ENCODE data around the gene OR3A3. TPM values are rescaled to one million over a fixed set of nuclear protein-coding genes. Genes with fewer than 3 reads are reported as not detected.
"Not testable (repeated sequence)": the region's sequence is repeated elsewhere in the genome, so short reads cannot be mapped to it uniquely, and the experiment has no call there.

OR3A3 gene
- total and polyA plus RNA-seq, 8 donors = not detected

GRCh38 chr17:3415610-3416009, 4.4 kb downstream of the OR3A3 start:
- no peak for DNase-seq
- Histone ChIP-seq H3K27ac (no peak overlapping the region), H3K9me3 (no peaks in the 10 kb centered on the region), H3K36me3 (no peaks in the 10 kb centered on the region), H3K27me3 (no peaks in the 10 kb centered on the region), H3K4me3 (no peak overlapping the region), H3K4me1 (no peaks in the 10 kb centered on the region)
- TF ChIP-seq CTCF (IDR thresholded peaks at IDR 0.05) = no peak
- no peak for ATAC-seq
- intact Hi-C loops (cut with DNase I) = no loop called here
- FAIRE-seq = no peak
- WGBS, 2 donors = 67 to 82% methylated on average over 5 of the region's 5 CpGs

- Histone ChIP-seq H3K9me3 (no peaks in the 10 kb centered on the region), H3K4me3 (no peak overlapping the region), H3K27me3 (no peaks in the 10 kb centered on the region), H3K36me3 (no peaks in the 10 kb centered on the region), H3K27ac (no peak overlapping the region), H3K4me1 (no peaks in the 10 kb centered on the region)
- ATAC-seq (no peak), FAIRE-seq (no peak), DNase-seq (no peak)
- TF ChIP-seq CTCF (IDR thresholded peaks at IDR 0.05) = no peak
- 32 to 36% methylated on average over 2 of the region's 2 CpGs for WGBS, 2 donors
- intact Hi-C loops (cut with DNase I) = no loop called here
Measured at GRCh38 chr17:3418222-3418621, 7.1 kb downstream of the OR3A3 start.

- WGBS, 2 donors = 32 to 35% methylated on average over 7 of the region's 7 CpGs
Measured at GRCh38 chr17:3433215-3433614, 22.0 kb downstream of the OR3A3 start.

GRCh38 chr17:3433741-3434140, 22.6 kb downstream of the OR3A3 start, which contains the start of gene OR1E2:
Gene OR1E2, minus strand, starts transcription at chr17:3433841. Its CDS starts 0 bp downstream, at chr17:3433841.
- no peak within 1 kb of the TSS for H3K4me3 ChIP-seq
- WGBS, 2 donors = 44 to 59% methylated on average over 3 of the region's 3 CpGs
- FAIRE-seq = no peak
- H3K4me1 ChIP-seq = no peaks in the 10 kb centered on the region
- H3K9me3 ChIP-seq = no peaks in the 10 kb centered on the region
- ATAC-seq = no peak
- no peak for TF ChIP-seq CTCF (IDR thresholded peaks at IDR 0.05)
- H3K27ac ChIP-seq = no peak within 1 kb of the TSS
- H3K27me3 ChIP-seq = no peaks in the 10 kb centered on the region
- no peak for DNase-seq
- H3K36me3 ChIP-seq = no peaks in the 10 kb centered on the region
- intact Hi-C loops (cut with DNase I) = no loop called here

More at GRCh38 chr17:3433215-3433614, 22.0 kb downstream of the OR3A3 start:
- ATAC-seq (peak in 1 of 4 donors; percentile 72), DNase-seq (peak in 1 of 6 donors; percentile 16)
- H3K4me3 ChIP-seq; H3K36me3 ChIP-seq; H3K4me1 ChIP-seq; intact Hi-C loops (cut with DNase I); FAIRE-seq; H3K9me3 ChIP-seq; H3K27ac ChIP-seq; H3K27me3 ChIP-seq: not testable (repeated sequence)

GRCh38 chr17:3438368-3438767, 27.2 kb downstream of the OR3A3 start:
- no peak for ATAC-seq
- no peaks in the 10 kb centered on the region for H3K36me3 ChIP-seq
- H3K4me1 ChIP-seq = no peaks in the 10 kb centered on the region
- H3K27ac ChIP-seq = no peak overlapping the region
- no peak overlapping the region for H3K4me3 ChIP-seq
- no peaks in the 10 kb centered on the region for H3K9me3 ChIP-seq
- FAIRE-seq = no peak
- H3K27me3 ChIP-seq = no peaks in the 10 kb centered on the region
- WGBS, 2 donors = 75 to 81% methylated on average over 1 of the region's 1 CpG
- no peak for DNase-seq
- intact Hi-C loops (cut with DNase I) = no loop called here
- no peak for TF ChIP-seq CTCF (IDR thresholded peaks at IDR 0.05)
